HG02642 (cell line): Measurements from ENCODE around the gene PMIS2.

ENCODE experiments used
- ATAC-seq: cut with Tn5 transposase; IDR thresholded peaks from one replicate; pipeline ENCODE4 v1.9.1; 2021; ENCODE audit warnings: mild to moderate bottlenecking; ENCODE audit not compliant: unreplicated experiment, poor library complexity

PMIS2 gene

GRCh38 chr19:35623327-35624010, 37.5 kb downstream of the PMIS2 start:
- ATAC-seq = no peak

- no peak for ATAC-seq
Measured at GRCh38 chr19:35628264-35628564, 42.2 kb downstream of the PMIS2 start.

GRCh38 chr19:35628565-35629331, 42.8 kb downstream of the PMIS2 start, which contains the start of gene RBM42:
Gene RBM42 (plus strand): TSS chr19:35629036. CDS start chr19:35629154, 118 bp downstream.
- peak; percentile 97 for ATAC-seq

- peak; percentile 4 for ATAC-seq
Measured at GRCh38 chr19:35629332-35629633, 43.3 kb downstream of the PMIS2 start.

GRCh38 chr19:35633727-35634440, 47.9 kb downstream of the PMIS2 start:
- ATAC-seq = no peak

- no peak for ATAC-seq
Measured at GRCh38 chr19:35636651-35637050, 50.7 kb downstream of the PMIS2 start.
